Measurements from ENCODE around the gene PKD1L1. TPM values are rescaled to one million over a fixed set of nuclear protein-coding genes. Genes with fewer than 3 reads are reported as not detected.
A peak's percentile ranks its signal among the peaks of the same experiment; 100 is the strongest.

Gene PKD1L1
- total RNA-seq, 1 donor from 2014 or later, result 0.89 TPM

GRCh38 chr7:47747160-47747559, 201.1 kb downstream of the PKD1L1 start:
- Mint-ChIP-seq H3K4me3 (ENCODE audit: low read depth) (no peak overlapping the region), H3K36me3 (ENCODE audit: insufficient read depth) (no peaks in the 10 kb centered on the region), H3K4me1 (ENCODE audit: low read depth) (peaks cover 26% of the 10 kb centered on the region), H3K27me3 (no peaks in the 10 kb centered on the region), H3K27ac (no peak overlapping the region), H3K9me3 (ENCODE audit: low read depth) (no peaks in the 10 kb centered on the region)
- no peak for TF ChIP-seq CTCF (IDR thresholded peaks at IDR 0.05; ENCODE audit: unreplicated experiment)
- DNase-seq (ENCODE audit: low spot score, unreplicated experiment), result no peak

- Mint-ChIP-seq H3K36me3 (ENCODE audit: insufficient read depth) (no peaks in the 10 kb centered on the region), H3K27ac (no peak overlapping the region), H3K27me3 (no peaks in the 10 kb centered on the region), H3K4me1 (ENCODE audit: low read depth) (peaks cover 29% of the 10 kb centered on the region), H3K9me3 (ENCODE audit: low read depth) (no peaks in the 10 kb centered on the region), H3K4me3 (ENCODE audit: low read depth) (no peak overlapping the region)
- DNase-seq (ENCODE audit: low spot score, unreplicated experiment), result no peak
- no peak for TF ChIP-seq CTCF (IDR thresholded peaks at IDR 0.05; ENCODE audit: unreplicated experiment)
These were observed 201.8 kb downstream of the PKD1L1 start for GRCh38 chr7:47746468-47746867.

DNA sequence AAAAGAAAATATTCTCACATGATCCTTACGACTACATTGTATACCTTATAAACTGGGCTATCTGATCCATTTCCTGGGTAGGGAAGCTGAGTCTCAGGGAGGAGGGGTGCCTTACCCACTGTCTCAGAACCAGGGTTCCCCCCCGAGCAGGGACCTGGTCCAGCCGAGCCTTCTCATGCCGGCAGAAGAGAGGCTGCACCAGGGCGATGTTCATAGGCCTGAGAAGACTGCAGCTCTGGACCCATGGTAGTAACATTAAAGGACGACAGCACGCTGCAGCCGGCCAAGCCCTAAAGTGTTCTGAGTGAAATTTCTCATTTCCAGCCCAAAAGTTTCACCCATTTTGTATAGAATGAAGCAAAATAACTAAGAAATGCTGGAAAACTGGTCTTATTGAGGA, 203.4 kb downstream of the PKD1L1 start:
- DNase-seq (ENCODE audit: low spot score, unreplicated experiment), result no peak
- H3K27me3 Mint-ChIP-seq, result no peaks in the 10 kb centered on the region
- H3K4me3 Mint-ChIP-seq (ENCODE audit: low read depth), result no peak overlapping the region
- H3K27ac Mint-ChIP-seq, result no peak overlapping the region
- H3K36me3 Mint-ChIP-seq (ENCODE audit: insufficient read depth), result no peaks in the 10 kb centered on the region
- TF ChIP-seq CTCF (IDR thresholded peaks at IDR 0.05; ENCODE audit: unreplicated experiment), result no peak
- peaks cover 36% of the 10 kb centered on the region for H3K4me1 Mint-ChIP-seq (ENCODE audit: low read depth)
- no peaks in the 10 kb centered on the region for H3K9me3 Mint-ChIP-seq (ENCODE audit: low read depth)

DNA sequence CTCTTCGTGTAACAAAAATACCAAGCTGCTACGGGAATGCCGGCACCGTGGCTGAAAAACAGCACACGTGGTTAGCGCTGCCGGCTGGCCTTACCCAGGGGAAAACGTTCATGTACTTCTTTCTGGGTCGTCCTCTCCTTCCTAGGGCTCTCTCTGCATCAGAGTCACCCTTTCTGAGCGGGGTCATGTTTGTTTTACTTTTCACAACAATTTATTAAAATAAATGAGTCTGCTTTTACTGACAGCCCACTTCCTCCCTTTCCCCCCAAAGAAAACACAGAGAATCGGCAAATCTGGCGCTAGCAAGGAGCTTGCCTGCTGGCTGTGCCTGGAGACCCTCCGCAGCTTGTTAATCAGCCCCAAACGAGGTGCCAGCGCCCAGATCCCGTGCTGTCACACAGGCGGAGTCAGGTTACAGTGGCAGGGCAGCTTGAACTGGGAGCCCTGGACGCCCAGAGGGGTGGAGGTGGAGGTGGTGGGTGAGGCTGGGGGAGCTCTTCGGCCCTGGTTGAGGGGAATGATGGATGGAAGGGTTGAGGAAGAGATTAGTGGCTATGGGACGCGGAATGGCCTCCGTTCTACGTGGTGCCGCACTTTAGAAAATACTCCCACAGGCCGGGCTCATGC, 204.2 kb downstream of the PKD1L1 start:
- Mint-ChIP-seq H3K36me3 (ENCODE audit: insufficient read depth) (no peaks in the 10 kb centered on the region), H3K9me3 (ENCODE audit: low read depth) (no peaks in the 10 kb centered on the region), H3K4me3 (ENCODE audit: low read depth) (peak overlapping the region; percentile 47), H3K27ac (peak overlapping the region; percentile 94), H3K4me1 (ENCODE audit: low read depth) (peaks cover 40% of the 10 kb centered on the region), H3K27me3 (no peaks in the 10 kb centered on the region)
- DNase-seq (ENCODE audit: low spot score, unreplicated experiment), result peak; percentile 34
- TF ChIP-seq CTCF (IDR thresholded peaks at IDR 0.05; ENCODE audit: unreplicated experiment), result no peak

DNA sequence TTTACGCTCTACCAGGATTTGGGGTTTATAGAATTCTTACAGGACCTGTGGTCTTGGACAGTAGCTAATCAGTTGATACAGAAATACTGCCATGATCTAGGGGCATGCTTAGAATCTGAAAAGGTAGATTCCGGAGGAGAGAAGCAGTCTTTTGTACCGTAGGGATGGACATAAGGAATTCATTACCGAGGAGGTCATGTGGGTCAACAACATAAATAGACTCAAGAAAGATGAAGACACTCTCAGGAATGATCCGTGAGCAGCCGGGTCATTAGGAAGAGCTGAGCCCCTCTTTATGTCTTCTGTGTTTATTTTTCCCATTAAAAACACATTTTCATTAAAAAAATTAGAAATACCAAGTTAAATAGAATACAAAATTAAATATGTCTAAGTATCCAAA, 206.3 kb downstream of the PKD1L1 start:
- peaks cover 38% of the 10 kb centered on the region for H3K4me1 Mint-ChIP-seq (ENCODE audit: low read depth)
- H3K27ac Mint-ChIP-seq, result no peak overlapping the region
- no peak for TF ChIP-seq CTCF (IDR thresholded peaks at IDR 0.05; ENCODE audit: unreplicated experiment)
- DNase-seq (ENCODE audit: low spot score, unreplicated experiment), result no peak
- peaks cover 2% of the 10 kb centered on the region for H3K27me3 Mint-ChIP-seq
- no peaks in the 10 kb centered on the region for H3K9me3 Mint-ChIP-seq (ENCODE audit: low read depth)
- H3K4me3 Mint-ChIP-seq (ENCODE audit: low read depth), result no peak overlapping the region
- H3K36me3 Mint-ChIP-seq (ENCODE audit: insufficient read depth), result no peaks in the 10 kb centered on the region

All from progenitor cell of endocrine pancreas (in vitro differentiated cells).